HG03354 (cell line): ENCODE measurements around the gene CHRM2.

Experiments used
- ATAC-seq: cut with Tn5 transposase; IDR thresholded peaks from one replicate; pipeline ENCODE4 v1.9.1; 2021; ENCODE audit warnings: mild to moderate bottlenecking; ENCODE audit not compliant: unreplicated experiment, poor library complexity, severe bottlenecking

Gene CHRM2

GRCh38 chr7:136950331-136950730 lies 81.9 kb downstream of the CHRM2 start:
- no peak for ATAC-seq

GRCh38 chr7:136953386-136953785 lies 84.9 kb downstream of the CHRM2 start:
- no peak for ATAC-seq

DNA sequence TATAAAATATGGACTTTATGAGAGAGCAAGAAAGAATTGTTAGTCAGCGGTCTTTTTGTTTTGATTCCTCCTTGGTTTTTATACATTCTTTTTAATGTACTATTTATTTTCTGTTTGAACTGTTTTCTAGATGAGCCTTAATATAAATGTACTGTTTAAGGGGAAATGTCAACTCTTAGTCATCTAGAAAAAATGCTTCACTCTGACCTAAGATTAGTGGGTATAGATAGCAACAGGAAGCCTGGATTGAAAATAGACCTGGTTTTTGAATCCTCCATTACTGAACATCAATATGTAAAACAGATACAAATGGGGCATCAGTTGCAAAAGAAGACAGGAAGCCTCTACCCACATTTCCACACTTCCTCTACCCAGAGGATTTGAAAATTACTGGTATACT lies 87.8 kb downstream of the CHRM2 start:
- no peak for ATAC-seq

GRCh38 chr7:136956671-136957070 lies 88.2 kb downstream of the CHRM2 start:
- ATAC-seq, result no peak

DNA sequence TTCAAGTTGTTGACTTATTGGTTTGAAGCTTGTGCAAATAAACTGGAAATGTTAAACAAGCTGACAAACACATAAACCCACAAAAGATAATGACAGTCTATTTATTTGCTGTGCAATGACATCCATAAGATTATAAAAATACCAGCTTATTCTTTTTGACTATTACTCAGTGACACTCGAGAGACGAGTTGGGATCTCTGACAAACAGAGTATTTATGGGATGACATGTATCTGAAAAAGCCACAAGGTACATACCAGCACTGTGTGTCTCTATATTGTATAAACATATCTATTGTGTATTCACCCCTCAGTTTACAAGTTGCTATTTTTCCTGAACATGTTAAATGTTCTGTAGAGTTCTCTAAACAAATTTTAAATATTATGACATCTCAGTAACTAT lies 88.9 kb downstream of the CHRM2 start:
- no peak for ATAC-seq

- ATAC-seq, result no peak
These were observed 89.6 kb downstream of the CHRM2 start for GRCh38 chr7:136958016-136958415.

GRCh38 chr7:136964347-136964746 lies 95.9 kb downstream of the CHRM2 start:
- ATAC-seq, result no peak

- no peak for ATAC-seq
These were observed 98.4 kb downstream of the CHRM2 start for GRCh38 chr7:136966825-136967224.

DNA sequence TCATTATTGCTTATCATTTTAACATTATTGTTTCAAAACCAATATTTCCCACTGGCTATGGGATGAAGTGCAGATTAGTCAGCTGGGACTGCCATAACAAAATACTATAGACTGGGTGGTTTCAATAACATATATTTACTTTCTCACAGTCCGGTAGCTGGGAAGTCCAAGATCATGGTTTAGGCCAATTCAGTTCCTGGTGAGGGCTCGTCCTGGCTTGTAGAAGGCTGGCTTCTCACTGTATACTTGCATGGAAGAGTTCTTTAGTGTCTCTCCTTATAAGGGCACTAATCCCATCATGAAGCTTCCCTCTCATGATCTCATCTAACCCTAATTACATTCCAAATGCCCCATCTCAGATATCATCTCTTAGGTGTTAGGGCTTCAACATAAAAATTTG lies 101.3 kb downstream of the CHRM2 start:
- no peak for ATAC-seq

GRCh38 chr7:136971776-136972175 lies 103.3 kb downstream of the CHRM2 start:
- no peak for ATAC-seq

DNA sequence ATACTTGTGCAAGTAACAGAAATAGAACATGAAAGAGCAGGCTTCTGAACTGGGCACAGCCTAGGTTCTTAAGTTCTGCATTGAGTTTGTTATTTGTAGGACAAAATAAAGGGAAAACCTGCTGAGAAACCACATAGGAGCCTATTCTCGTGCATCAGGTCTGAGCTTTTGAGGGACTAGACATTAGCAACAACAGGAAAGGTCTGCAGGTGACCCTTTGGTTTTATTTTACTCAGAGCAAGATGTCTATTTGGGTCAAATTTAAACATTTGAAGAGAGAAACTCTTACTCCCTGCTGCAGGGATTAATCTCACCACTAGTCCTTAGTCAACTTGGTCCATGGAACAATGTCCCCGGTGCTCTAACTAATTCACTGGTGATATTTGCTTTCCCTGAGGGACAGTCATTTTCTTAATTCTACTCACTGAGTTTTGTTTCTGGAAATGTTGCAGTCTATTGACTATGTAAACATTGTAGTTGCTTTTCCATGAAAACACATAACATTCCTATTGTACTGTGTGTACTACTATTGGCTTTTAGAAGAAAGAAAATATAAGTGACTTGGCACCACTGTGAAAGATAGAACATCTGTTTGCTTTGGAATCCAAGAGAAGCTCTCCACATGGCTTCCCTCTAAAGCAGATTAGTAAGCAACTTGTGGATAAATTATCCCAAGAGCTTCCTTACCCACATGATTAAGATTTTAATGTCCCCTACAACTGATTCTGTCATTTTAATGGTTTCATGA lies 108.2 kb downstream of the CHRM2 start:
- no peak for ATAC-seq

- ATAC-seq, result no peak
These were observed 124.9 kb downstream of the CHRM2 start for GRCh38 chr7:136993377-136993776.

DNA sequence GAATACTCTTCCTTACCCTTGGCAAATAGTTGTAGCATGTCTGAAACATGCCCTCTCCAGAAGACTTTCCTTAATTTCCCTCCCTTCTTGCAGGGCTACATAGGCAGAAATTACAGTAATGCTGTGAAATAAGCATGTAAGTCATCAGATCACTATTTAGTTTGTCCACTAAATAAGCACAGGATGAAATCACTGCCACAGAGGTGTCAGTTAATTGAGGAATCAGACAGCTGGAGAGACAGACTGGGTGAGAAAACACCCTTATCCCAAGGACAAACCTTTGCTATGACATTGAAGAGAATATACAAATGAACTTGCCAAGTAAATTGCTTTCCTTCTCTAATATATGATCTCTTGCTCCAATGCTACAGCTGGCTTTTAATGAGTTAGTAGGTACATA lies 129.3 kb downstream of the CHRM2 start:
- no peak for ATAC-seq

GRCh38 chr7:136998495-136998894 lies 130.0 kb downstream of the CHRM2 start:
- ATAC-seq, result no peak

- no peak for ATAC-seq
These were observed 132.2 kb downstream of the CHRM2 start for GRCh38 chr7:137000621-137001020.

- ATAC-seq, result no peak
These were observed 132.6 kb downstream of the CHRM2 start for GRCh38 chr7:137001041-137001440.

DNA sequence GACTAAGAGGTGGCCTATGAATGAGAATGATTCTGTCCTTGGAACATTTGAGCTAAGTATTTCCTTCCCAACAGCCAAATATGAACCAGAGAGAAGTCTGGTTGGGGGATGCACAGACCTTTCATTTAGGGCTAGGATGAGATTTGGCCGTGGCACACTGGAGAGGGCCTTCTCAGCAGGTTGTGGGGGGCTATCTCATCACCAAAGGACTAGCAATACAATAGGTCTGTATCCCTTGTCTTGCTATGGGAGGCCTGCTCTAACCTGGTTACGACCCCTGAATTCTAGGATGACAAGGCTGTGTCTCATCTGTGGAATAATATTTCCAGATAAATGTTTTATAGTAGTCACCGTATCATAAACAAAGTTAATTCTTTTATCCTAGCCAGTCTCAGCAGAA lies 133.0 kb downstream of the CHRM2 start:
- ATAC-seq, result no peak

DNA sequence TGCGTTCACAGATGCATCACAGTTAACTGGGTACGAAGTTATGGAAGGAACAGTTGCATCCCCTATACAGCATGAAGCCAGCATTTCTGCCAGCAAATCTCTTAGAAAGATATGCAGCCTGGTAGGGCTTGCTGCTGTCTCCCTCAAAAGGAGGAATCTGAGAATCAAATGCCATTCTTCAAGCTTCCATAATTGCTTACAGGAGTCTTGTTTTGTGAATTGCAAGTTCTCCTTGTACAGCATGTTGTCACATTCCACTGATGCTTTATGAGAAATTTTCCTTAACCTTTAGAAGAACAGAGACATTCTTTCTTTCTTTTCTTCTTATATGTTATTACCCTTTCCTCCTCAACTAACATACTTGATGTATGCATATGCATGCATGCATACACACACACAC lies 134.6 kb downstream of the CHRM2 start:
- no peak for ATAC-seq

DNA sequence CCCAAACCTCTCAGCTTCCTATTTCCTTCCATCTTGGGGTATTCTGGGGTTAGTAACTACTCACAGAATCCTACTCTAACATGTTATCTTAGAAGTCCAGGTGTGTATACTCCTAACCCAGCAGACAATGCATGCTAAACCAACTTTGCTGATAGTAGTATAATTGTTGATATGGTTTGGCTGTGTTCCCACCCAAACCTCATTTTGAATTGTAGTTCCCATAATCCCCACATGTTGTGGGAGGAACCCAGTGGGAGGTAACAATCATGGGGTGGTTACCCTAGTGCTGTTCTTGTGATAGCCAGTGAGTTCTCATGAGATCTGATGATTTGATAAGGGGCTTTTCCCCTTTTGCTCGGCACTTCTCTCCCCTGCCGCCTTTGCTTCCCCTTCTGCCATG lies 135.1 kb downstream of the CHRM2 start:
- ATAC-seq, result no peak

DNA sequence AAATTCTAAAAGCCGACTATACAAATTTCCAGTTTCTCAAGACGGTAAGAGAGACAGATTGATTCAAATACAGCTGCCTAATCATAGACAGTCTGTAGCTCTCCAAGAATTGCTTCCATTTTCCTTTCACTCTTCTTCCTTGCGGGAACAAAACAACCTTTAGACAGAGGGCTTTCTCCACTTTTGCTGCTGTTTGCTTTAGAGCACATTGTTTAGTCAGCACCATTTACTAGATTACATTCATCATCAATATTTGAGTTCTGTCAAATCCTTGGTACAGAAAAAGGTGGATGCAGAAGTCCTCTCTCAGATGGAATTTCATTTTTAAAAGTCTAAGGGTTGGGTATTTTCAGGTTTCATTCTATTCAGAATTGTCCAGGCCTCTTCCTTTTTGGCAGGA lies 137.4 kb downstream of the CHRM2 start:
- ATAC-seq, result no peak

- ATAC-seq, result no peak
These were observed 137.8 kb downstream of the CHRM2 start for GRCh38 chr7:137006293-137006692.
